Measurements from ENCODE around the gene ZNF593. TPM values are rescaled to one million over a fixed set of nuclear protein-coding genes. Genes with fewer than 3 reads are reported as not detected.

ZNF593 gene
- polyA plus RNA-seq, 1 donor (not counting 4 experiments of a cell fraction or from before 2014, with no cell fraction given), result 26.0 TPM

GRCh38 chr1:26182383-26182696 lies 12.6 kb downstream of the ZNF593 start:
- Histone ChIP-seq H3K36me3 (ENCODE audit: control insufficient read depth in 2 of 2, extremely low read depth in 1 of 2, insufficient read depth in 2 of 2, low read length in 2 of 2) (peaks cover 22 to 40% of the 10 kb centered on the region in 2 experiments), H3K27me3 (ENCODE audit: control insufficient read depth, extremely low read depth, insufficient read depth, low read length) (no peaks in the 10 kb centered on the region), H4K20me1 (ENCODE audit: control insufficient read depth, extremely low read depth, insufficient read depth, low read length) (no peaks in the 10 kb centered on the region), H3K27ac (ENCODE audit: control insufficient read depth, insufficient read depth, low read length) (no peak overlapping the region), H3K79me2 (ENCODE audit: control insufficient read depth, insufficient read depth, low read length) (peaks cover 9% of the 10 kb centered on the region), H3K4me3 (ENCODE audit: control insufficient read depth in 2 of 3, extremely low read depth in 1 of 3, insufficient read depth in 2 of 3, low read depth in 1 of 3, low read length in 3 of 3) (no peak overlapping the region), H3K9me3 (ENCODE audit: control insufficient read depth, low read depth, low read length) (no peaks in the 10 kb centered on the region), H2AFZ (ENCODE audit: control insufficient read depth, low read length) (no peak overlapping the region), H3K9me1 (ENCODE audit: control insufficient read depth, extremely low read depth, insufficient read depth, low read length) (no peaks in the 10 kb centered on the region), H3K4me1 (ENCODE audit: control insufficient read depth, extremely low read depth, insufficient read depth, low read length) (peaks cover 25% of the 10 kb centered on the region), H3K9ac (ENCODE audit: control insufficient read depth, extremely low read depth, insufficient read depth, low read length) (peak overlapping the region; percentile 11), H3K4me2 (ENCODE audit: control insufficient read depth, extremely low read depth, insufficient read depth, low read depth, low read length) (no peak overlapping the region)
- TF ChIP-seq EZH2 (IDR thresholded peaks at IDR 0.05; ENCODE audit: low read length), result no peak
- TF ChIP-seq, protein P1, sequence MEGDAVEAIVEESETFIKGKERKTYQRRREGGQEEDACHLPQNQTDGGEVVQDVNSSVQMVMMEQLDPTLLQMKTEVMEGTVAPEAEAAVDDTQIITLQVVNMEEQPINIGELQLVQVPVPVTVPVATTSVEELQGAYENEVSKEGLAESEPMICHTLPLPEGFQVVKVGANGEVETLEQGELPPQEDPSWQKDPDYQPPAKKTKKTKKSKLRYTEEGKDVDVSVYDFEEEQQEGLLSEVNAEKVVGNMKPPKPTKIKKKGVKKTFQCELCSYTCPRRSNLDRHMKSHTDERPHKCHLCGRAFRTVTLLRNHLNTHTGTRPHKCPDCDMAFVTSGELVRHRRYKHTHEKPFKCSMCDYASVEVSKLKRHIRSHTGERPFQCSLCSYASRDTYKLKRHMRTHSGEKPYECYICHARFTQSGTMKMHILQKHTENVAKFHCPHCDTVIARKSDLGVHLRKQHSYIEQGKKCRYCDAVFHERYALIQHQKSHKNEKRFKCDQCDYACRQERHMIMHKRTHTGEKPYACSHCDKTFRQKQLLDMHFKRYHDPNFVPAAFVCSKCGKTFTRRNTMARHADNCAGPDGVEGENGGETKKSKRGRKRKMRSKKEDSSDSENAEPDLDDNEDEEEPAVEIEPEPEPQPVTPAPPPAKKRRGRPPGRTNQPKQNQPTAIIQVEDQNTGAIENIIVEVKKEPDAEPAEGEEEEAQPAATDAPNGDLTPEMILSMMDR (optimal IDR thresholded peaks at IDR 0.05 in 1 of 3, IDR thresholded peaks at IDR 0.05 in 1 of 3, conservative IDR thresholded peaks at IDR 0.05 in 1 of 3; ENCODE audit: extremely low read depth in 1 of 3, insufficient read depth in 2 of 3, low read length in 3 of 3), result no peak
- DNase-seq (ENCODE audit: low read depth, low spot score), result no peak
- no peak for FAIRE-seq
- dilution Hi-C loops (cut with MboI; ENCODE audit: extremely low pct_ligation_motif_present, low sequenced_read_pairs), result no loop called here

DNA sequence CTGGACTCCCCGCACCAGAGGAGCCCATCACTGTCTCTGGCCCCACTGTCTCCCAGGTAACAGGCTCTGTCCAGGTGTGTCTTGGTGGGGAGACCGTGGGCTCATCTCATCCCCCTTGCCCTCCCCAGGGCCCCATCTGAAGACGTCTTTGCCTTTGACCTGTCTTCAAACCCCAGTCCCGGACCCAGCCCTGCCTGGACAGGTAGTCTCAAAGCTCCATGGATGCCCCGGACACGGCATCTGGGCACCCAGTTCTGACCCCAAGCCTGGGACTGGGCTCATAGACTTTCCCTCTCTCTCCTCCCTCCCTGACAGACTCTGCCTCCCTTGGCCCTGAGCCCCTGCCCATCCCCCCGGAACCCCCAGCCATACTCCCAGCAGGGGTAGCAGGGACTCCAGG lies 14.4 kb downstream of the ZNF593 start:
- FAIRE-seq (no peak), DNase-seq (ENCODE audit: low read depth, low spot score) (no peak)
- Histone ChIP-seq H3K27me3 (ENCODE audit: control insufficient read depth, extremely low read depth, insufficient read depth, low read length) (no peaks in the 10 kb centered on the region), H3K4me3 (ENCODE audit: control insufficient read depth in 2 of 3, extremely low read depth in 1 of 3, insufficient read depth in 2 of 3, low read depth in 1 of 3, low read length in 3 of 3) (no peak overlapping the region), H4K20me1 (ENCODE audit: control insufficient read depth, extremely low read depth, insufficient read depth, low read length) (no peaks in the 10 kb centered on the region), H3K9ac (ENCODE audit: control insufficient read depth, extremely low read depth, insufficient read depth, low read length) (no peak overlapping the region), H3K79me2 (ENCODE audit: control insufficient read depth, insufficient read depth, low read length) (no peaks in the 10 kb centered on the region), H3K27ac (ENCODE audit: control insufficient read depth, insufficient read depth, low read length) (no peak overlapping the region), H3K36me3 (ENCODE audit: control insufficient read depth in 2 of 2, extremely low read depth in 1 of 2, insufficient read depth in 2 of 2, low read length in 2 of 2) (peaks cover 34 to 50% of the 10 kb centered on the region in 2 experiments), H2AFZ (ENCODE audit: control insufficient read depth, low read length) (no peak overlapping the region), H3K4me1 (ENCODE audit: control insufficient read depth, extremely low read depth, insufficient read depth, low read length) (peaks cover 15% of the 10 kb centered on the region), H3K4me2 (ENCODE audit: control insufficient read depth, extremely low read depth, insufficient read depth, low read depth, low read length) (no peak overlapping the region), H3K9me3 (ENCODE audit: control insufficient read depth, low read depth, low read length) (no peaks in the 10 kb centered on the region), H3K9me1 (ENCODE audit: control insufficient read depth, extremely low read depth, insufficient read depth, low read length) (no peaks in the 10 kb centered on the region)
- dilution Hi-C loops (cut with MboI; ENCODE audit: extremely low pct_ligation_motif_present, low sequenced_read_pairs), result no loop called here
- no peak for TF ChIP-seq EZH2 (IDR thresholded peaks at IDR 0.05; ENCODE audit: low read length)
- TF ChIP-seq, protein P1 (optimal IDR thresholded peaks at IDR 0.05 in 1 of 3, IDR thresholded peaks at IDR 0.05 in 1 of 3, conservative IDR thresholded peaks at IDR 0.05 in 1 of 3; ENCODE audit: extremely low read depth in 1 of 3, insufficient read depth in 2 of 3, low read length in 3 of 3), result no peak

Data from keratinocyte (primary cell).